SK-N-SH treated with all-trans-retinoic acid at 6 μM for 48 hours (cell line): ENCODE data around the gene GIPC2.

ENCODE experiments used
- ARNTL ChIP-seq: fragments of 450-650 bp; formaldehyde crosslinking; IDR thresholded peaks from 2 replicates; pipeline ENCODE4 v1.5.0; 2020; ENCODE audit warnings: low read depth, mild to moderate bottlenecking, moderate library complexity, borderline replicate concordance
- CSRNP3 ChIP-seq: fragments of 250-450 bp; sonication (Bioruptor Pico); IDR thresholded peaks from 2 replicates; pipeline ENCODE4 v1.5.1; 2021; ENCODE audit warnings: mild to moderate bottlenecking, moderate library complexity
- ISL1 ChIP-seq: fragments of 250-450 bp; sonication (Bioruptor Pico); IDR thresholded peaks from 2 replicates; pipeline ENCODE4 v2.1.2; 2022; ENCODE audit warnings: mild to moderate bottlenecking, moderate library complexity
- PATZ1 ChIP-seq: fragments of 250-450 bp; sonication (Bioruptor Pico); IDR thresholded peaks from 2 replicates; pipeline ENCODE4 v1.8.0; 2020; ENCODE audit warnings: mild to moderate bottlenecking, moderate library complexity, borderline replicate concordance
- TCF4 ChIP-seq: fragments of 250-450 bp; sonication (Bioruptor Pico); IDR thresholded peaks from 2 replicates; pipeline ENCODE4 v1.8.0; 2021; ENCODE audit warnings: mild to moderate bottlenecking, moderate library complexity, borderline replicate concordance
- TOX ChIP-seq: fragments of 250-450 bp; sonication (Bioruptor Pico); IDR thresholded peaks from 2 replicates; pipeline ENCODE4 v1.8.0; 2021; ENCODE audit warnings: mild to moderate bottlenecking, moderate library complexity, borderline replicate concordance
- ZFP3 ChIP-seq: fragments of 250-450 bp; sonication (Bioruptor Pico); IDR thresholded peaks from 2 replicates; pipeline ENCODE4 v1.5.0; 2020; ENCODE audit warnings: mild to moderate bottlenecking, moderate library complexity
- ZNF565 ChIP-seq: fragments of 450-650 bp; formaldehyde crosslinking; conservative IDR thresholded peaks from 2 replicates; pipeline ENCODE4 v1.5.0; 2020; ENCODE audit warnings: low read depth, mild to moderate bottlenecking, moderate library complexity
- ZNF70 ChIP-seq: fragments of 450-650 bp; formaldehyde crosslinking; IDR thresholded peaks from 2 replicates; pipeline ENCODE4 v1.5.0; 2020; ENCODE audit warnings: mild to moderate bottlenecking, moderate library complexity

GRCh38 chr1:78143152-78143551, 97.4 kb downstream of the GIPC2 start:
- TF ChIP-seq CSRNP3 (CRISPR knock-in tag) (no peak), PATZ1 (no peak), ARNTL (CRISPR knock-in tag) (no peak), TCF4 (CRISPR knock-in tag) (no peak), ZFP3 (CRISPR knock-in tag) (no peak), TOX (CRISPR knock-in tag) (no peak), ZNF565 (no peak), ISL1 (CRISPR knock-in tag) (no peak), ZNF70 (no peak)
